ENCODE results near the gene MEIS2. TPM values are rescaled to one million over a fixed set of nuclear protein-coding genes. Genes with fewer than 3 reads are reported as not detected.

MEIS2 gene
- total RNA-seq, 2 experiments from 2014 or later: 0.14 TPM; not detected in 1

DNA sequence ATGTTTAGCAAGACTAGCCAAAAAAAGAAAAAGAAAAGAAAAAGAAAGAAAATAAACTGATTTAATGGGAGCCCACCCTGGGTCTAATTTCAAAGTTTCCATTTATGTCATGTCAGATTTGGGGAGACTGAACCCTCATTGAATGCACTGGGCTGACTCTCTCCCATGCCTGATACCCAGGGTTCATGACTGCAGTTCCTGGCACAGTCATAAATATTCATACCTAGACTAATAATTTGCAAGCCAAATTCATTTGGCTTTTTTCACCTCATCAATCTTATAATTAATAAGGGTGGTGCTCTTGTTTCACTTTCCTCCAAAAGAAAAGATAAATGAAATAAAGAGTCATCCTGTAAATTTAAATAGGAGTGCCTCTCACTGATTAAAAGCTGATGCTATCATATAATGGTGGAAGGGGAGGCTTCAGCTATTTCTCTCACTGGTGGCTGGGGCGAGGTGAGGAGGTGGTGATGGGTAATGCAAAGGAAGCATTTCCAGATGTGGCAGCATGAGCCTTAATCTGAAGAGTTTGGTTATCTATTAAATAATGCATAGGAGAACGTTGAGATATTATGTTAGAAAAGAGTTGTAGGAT lies 224.5 kb downstream of the MEIS2 start:
- POLR2A ChIA-PET: interaction anchor here (0.6 kb wide), 1 partner anchor 30 kb away, joined by 3 read pairs; no protein-coding TSS in a partner anchor
- TF ChIP-seq CTCF (IDR thresholded peaks at IDR 0.05): no peak
- H3K9me3 Mint-ChIP-seq: no peaks in the 10 kb centered on the region
- H3K27ac Mint-ChIP-seq: no peak overlapping the region
- no peak overlapping the region for H3K4me3 Mint-ChIP-seq
- H3K4me1 Mint-ChIP-seq (ENCODE audit: low read depth): peaks cover 19% of the 10 kb centered on the region
- DNase-seq (no peak), ATAC-seq (no peak)
- intact Hi-C loops (cut with micrococcal nuclease): no loop called here
- H3K36me3 Mint-ChIP-seq (ENCODE audit: low read depth): no peaks in the 10 kb centered on the region
- CTCF ChIA-PET: no interaction called here
- H3K27me3 Mint-ChIP-seq: peaks cover 47% of the 10 kb centered on the region

- peaks cover 41% of the 10 kb centered on the region for H3K27me3 Mint-ChIP-seq
- ChIA-PET CTCF (no interaction called here), POLR2A (no interaction called here)
- intact Hi-C loops (cut with micrococcal nuclease): no loop called here
- no peak overlapping the region for H3K27ac Mint-ChIP-seq
- H3K9me3 Mint-ChIP-seq: no peaks in the 10 kb centered on the region
- DNase-seq (no peak), ATAC-seq (no peak)
- no peak for TF ChIP-seq CTCF (IDR thresholded peaks at IDR 0.05)
- no peaks in the 10 kb centered on the region for H3K36me3 Mint-ChIP-seq (ENCODE audit: low read depth)
- H3K4me3 Mint-ChIP-seq: no peak overlapping the region
- peaks cover 19% of the 10 kb centered on the region for H3K4me1 Mint-ChIP-seq (ENCODE audit: low read depth)
Measured at GRCh38 chr15:36874930-36875329, 225.4 kb downstream of the MEIS2 start.

- TF ChIP-seq CTCF (IDR thresholded peaks at IDR 0.05): no peak
- ChIA-PET POLR2A (no interaction called here), CTCF (no interaction called here)
- ATAC-seq (no peak), DNase-seq (no peak)
- Mint-ChIP-seq H3K4me1 (ENCODE audit: low read depth) (no peaks in the 10 kb centered on the region), H3K27me3 (peaks cover 3% of the 10 kb centered on the region), H3K9me3 (no peaks in the 10 kb centered on the region), H3K27ac (no peak overlapping the region), H3K36me3 (ENCODE audit: low read depth) (no peaks in the 10 kb centered on the region), H3K4me3 (no peak overlapping the region)
- intact Hi-C loops (cut with micrococcal nuclease): no loop called here
Measured at GRCh38 chr15:36867436-36867835, 232.9 kb downstream of the MEIS2 start.

DNA sequence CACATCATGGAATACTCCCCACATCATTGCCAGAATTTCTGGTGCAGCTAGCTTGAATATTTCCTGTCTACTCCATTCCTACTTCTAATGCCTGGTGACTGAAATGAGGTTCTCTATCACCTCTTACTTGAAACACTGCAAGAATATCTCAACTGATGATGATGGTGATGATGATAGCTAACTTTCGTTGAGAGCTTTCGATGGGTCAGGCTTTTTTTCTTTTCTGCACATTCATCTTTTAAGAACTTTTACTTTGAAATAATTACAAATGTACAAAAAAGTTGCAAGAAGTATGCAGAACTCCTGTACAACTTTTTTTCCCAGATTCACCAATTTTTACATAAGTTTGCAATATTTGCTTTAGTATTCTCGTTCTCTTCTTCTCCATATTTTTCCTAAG lies 233.5 kb downstream of the MEIS2 start:
- no peaks in the 10 kb centered on the region for H3K4me1 Mint-ChIP-seq (ENCODE audit: low read depth)
- H3K4me3 Mint-ChIP-seq: no peak overlapping the region
- no peak for DNase-seq
- no peak overlapping the region for H3K27ac Mint-ChIP-seq
- no peaks in the 10 kb centered on the region for H3K9me3 Mint-ChIP-seq
- ChIA-PET POLR2A (no interaction called here), CTCF (no interaction called here)
- no peak for ATAC-seq
- intact Hi-C loops (cut with micrococcal nuclease): no loop called here
- H3K27me3 Mint-ChIP-seq: peaks cover 2% of the 10 kb centered on the region
- TF ChIP-seq CTCF (IDR thresholded peaks at IDR 0.05): no peak
- no peaks in the 10 kb centered on the region for H3K36me3 Mint-ChIP-seq (ENCODE audit: low read depth)

- Mint-ChIP-seq H3K4me1 (ENCODE audit: low read depth) (no peaks in the 10 kb centered on the region), H3K9me3 (no peaks in the 10 kb centered on the region), H3K4me3 (no peak overlapping the region), H3K27me3 (peaks cover 2% of the 10 kb centered on the region), H3K36me3 (ENCODE audit: low read depth) (no peaks in the 10 kb centered on the region), H3K27ac (no peak overlapping the region)
- TF ChIP-seq CTCF (IDR thresholded peaks at IDR 0.05): no peak
- CTCF ChIA-PET: no interaction called here
- DNase-seq: no peak
- POLR2A ChIA-PET: no interaction called here
- no peak for ATAC-seq
- intact Hi-C loops (cut with micrococcal nuclease): no loop called here
Measured at GRCh38 chr15:36863570-36863969, 236.8 kb downstream of the MEIS2 start.

Measured in activated CD8-positive, alpha-beta T cell treated with anti-CD3 and anti-CD28 coated beads for 36 hours (primary cell).